MM.1S (cell line): ENCODE results near the gene MSI2.

Experiments used
- DNase-seq: peaks from one replicate; pipeline ENCODE4 v3.0.0-alpha.2; 2015
- H2AFZ ChIP-seq: fragments of 300-600 bp; sonication (generic); 2 replicates; pipeline ENCODE4 v1.6.0; 2016; ENCODE audit warnings: antibody characterized with exemption, low read length
- H3F3A ChIP-seq: fragments of 300-600 bp; sonication (generic); 2 replicates; pipeline ENCODE4 v1.6.1; 2016; ENCODE audit warnings: mild to moderate bottlenecking, antibody characterized with exemption, low read length, moderate library complexity, mixed read lengths; ENCODE audit not compliant: insufficient read depth
- H3K27ac ChIP-seq: fragments of 300-600 bp; sonication (generic); 2 replicates; pipeline ENCODE4 v1.5.1; 2016; ENCODE audit warnings: mild to moderate bottlenecking, low read length
- H3K27me3 ChIP-seq: fragments of 300-600 bp; sonication (generic); replicated peaks from 2 replicates; pipeline ENCODE4 v1.6.0; 2016; ENCODE audit warnings: low read length; ENCODE audit not compliant: insufficient read depth
- H3K36me3 ChIP-seq: fragments of 300-600 bp; sonication (generic); replicated peaks from 2 replicates; pipeline ENCODE4 v1.6.1; 2016; ENCODE audit warnings: mild to moderate bottlenecking, low read length, mixed read lengths; ENCODE audit not compliant: insufficient read depth
- H3K4me1 ChIP-seq: fragments of 300-600 bp; sonication (generic); 2 replicates; pipeline ENCODE4 v1.6.1; 2016; ENCODE audit warnings: low read length, mixed read lengths
- H3K4me2 ChIP-seq: fragments of 300-600 bp; sonication (generic); 2 replicates; pipeline ENCODE4 v1.6.0; 2016; ENCODE audit warnings: low read depth, low read length
- H3K4me3 ChIP-seq: fragments of 300-600 bp; sonication (generic); 2 replicates; pipeline ENCODE4 v1.5.1; 2016; ENCODE audit warnings: low read length, mixed read lengths
- H3K79me2 ChIP-seq: fragments of 300-600 bp; sonication (generic); 2 replicates; pipeline ENCODE4 v1.6.1; 2016; ENCODE audit warnings: mixed run types, low read length, mixed read lengths
- H3K9ac ChIP-seq: fragments of 300-600 bp; sonication (generic); 2 replicates; pipeline ENCODE4 v1.6.1; 2016; ENCODE audit warnings: low read length, mixed read lengths
- H3K9me2 ChIP-seq: fragments of 300-600 bp; sonication (generic); replicated peaks from 2 replicates; pipeline ENCODE4 v1.6.1; 2016; ENCODE audit warnings: mild to moderate bottlenecking, low read length, mixed read lengths; ENCODE audit not compliant: insufficient read depth
- H3K9me3 ChIP-seq: fragments of 300-600 bp; sonication (generic); replicated peaks from 2 replicates; pipeline ENCODE4 v1.6.1; 2016; ENCODE audit warnings: mild to moderate bottlenecking, low read length, mixed read lengths; ENCODE audit not compliant: insufficient read depth
- H4K20me1 ChIP-seq: fragments of 300-600 bp; sonication (generic); 2 replicates; pipeline ENCODE4 v1.6.1; 2016; ENCODE audit warnings: mild to moderate bottlenecking, low read length, moderate library complexity, mixed read lengths; ENCODE audit not compliant: insufficient read depth
- EZH2 ChIP-seq: fragments of 300-600 bp; sonication (generic); optimal IDR thresholded peaks from 2 replicates; pipeline ENCODE3; 2017; ENCODE audit warnings: low read depth, mild to moderate bottlenecking, antibody characterized with exemption, low read length, mixed read lengths
- EZH2phosphoT487 ChIP-seq: fragments of 300-600 bp; sonication (generic); IDR thresholded peaks from 2 replicates; pipeline ENCODE4 v1.6.1; 2018; ENCODE audit warnings: antibody characterized with exemption, low read length
- TF ChIP-seq, protein P1 (sequence below): fragments of 300-600 bp; sonication (generic); IDR thresholded peaks from 2 replicates; pipeline ENCODE4 v1.5.1; 2016; ENCODE audit warnings: antibody characterized with exemption, low read length, mixed read lengths

Gene MSI2

DNA sequence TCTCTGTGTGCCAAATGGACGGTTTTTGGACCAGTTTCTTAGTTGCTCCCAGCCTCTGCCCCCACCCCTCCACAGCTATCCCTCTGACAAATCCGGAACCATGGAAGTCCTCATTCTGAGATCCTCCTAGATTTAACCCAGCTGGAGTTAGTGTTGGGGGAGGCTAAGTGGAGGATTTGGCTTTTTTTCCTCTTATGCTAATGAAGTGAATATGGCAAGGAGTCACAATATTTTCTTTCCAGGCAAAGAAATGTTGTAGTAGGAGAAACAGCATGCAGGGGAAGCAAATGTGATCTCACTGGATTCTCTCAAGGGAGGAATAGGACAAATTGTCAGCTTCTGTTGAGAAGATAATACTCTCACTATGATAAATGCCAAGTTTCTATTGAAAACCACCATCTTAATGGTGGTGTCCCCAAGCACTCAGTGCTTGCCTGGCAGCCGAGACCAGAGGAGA, 159.5 kb downstream of the MSI2 start:
- no peaks in the 10 kb centered on the region for H3K36me3 ChIP-seq
- TF ChIP-seq, protein P1, sequence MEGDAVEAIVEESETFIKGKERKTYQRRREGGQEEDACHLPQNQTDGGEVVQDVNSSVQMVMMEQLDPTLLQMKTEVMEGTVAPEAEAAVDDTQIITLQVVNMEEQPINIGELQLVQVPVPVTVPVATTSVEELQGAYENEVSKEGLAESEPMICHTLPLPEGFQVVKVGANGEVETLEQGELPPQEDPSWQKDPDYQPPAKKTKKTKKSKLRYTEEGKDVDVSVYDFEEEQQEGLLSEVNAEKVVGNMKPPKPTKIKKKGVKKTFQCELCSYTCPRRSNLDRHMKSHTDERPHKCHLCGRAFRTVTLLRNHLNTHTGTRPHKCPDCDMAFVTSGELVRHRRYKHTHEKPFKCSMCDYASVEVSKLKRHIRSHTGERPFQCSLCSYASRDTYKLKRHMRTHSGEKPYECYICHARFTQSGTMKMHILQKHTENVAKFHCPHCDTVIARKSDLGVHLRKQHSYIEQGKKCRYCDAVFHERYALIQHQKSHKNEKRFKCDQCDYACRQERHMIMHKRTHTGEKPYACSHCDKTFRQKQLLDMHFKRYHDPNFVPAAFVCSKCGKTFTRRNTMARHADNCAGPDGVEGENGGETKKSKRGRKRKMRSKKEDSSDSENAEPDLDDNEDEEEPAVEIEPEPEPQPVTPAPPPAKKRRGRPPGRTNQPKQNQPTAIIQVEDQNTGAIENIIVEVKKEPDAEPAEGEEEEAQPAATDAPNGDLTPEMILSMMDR: no peak
- TF ChIP-seq EZH2phosphoT487 (no peak), EZH2 (no peak)

DNA sequence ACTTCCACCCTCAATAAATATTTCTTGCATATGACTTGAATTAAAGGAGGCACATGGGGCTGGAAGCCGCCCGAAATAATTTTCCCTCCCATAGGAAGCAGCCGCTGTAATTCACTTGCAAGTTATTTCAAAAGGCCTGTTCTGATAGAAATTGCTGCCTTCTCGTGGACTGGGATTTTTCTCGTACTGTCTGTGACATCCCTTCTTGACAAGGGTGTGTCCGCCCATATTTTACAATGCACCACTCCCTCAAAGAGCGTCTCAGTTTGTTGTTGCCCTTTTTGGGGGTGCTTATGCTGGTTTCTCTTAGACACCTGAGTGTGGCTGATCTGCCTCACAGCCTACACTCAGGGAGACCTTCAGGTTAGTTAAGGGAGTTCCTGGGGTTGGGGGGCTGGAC, 160.0 kb downstream of the MSI2 start:
- Histone ChIP-seq H3K9me2 (no peaks in the 10 kb centered on the region), H3K27me3 (no peaks in the 10 kb centered on the region), H3K36me3 (no peaks in the 10 kb centered on the region), H2AFZ (no peak overlapping the region), H3K4me1 (no peaks in the 10 kb centered on the region), H3K4me2 (no peak overlapping the region), H3K79me2 (peaks cover 75% of the 10 kb centered on the region), H3K4me3 (no peak overlapping the region), H3K27ac (no peak overlapping the region), H3F3A (no peaks in the 10 kb centered on the region), H3K9me3 (no peaks in the 10 kb centered on the region), H3K9ac (no peak overlapping the region), H4K20me1 (no peaks in the 10 kb centered on the region)
- DNase-seq: no peak
- TF ChIP-seq, protein P1: no peak
- TF ChIP-seq EZH2phosphoT487 (no peak), EZH2 (no peak)

More for the DNA sequence above, 159.5 kb downstream of the MSI2 start:
- no peak overlapping the region for H3K4me3 ChIP-seq
- no peaks in the 10 kb centered on the region for H4K20me1 ChIP-seq
- peaks cover 71% of the 10 kb centered on the region for H3K79me2 ChIP-seq
- no peaks in the 10 kb centered on the region for H3K27me3 ChIP-seq
- no peaks in the 10 kb centered on the region for H3K9me2 ChIP-seq
- H3K27ac ChIP-seq: no peak overlapping the region
- no peak overlapping the region for H3K9ac ChIP-seq
- H3F3A ChIP-seq: no peaks in the 10 kb centered on the region
- no peak for DNase-seq
- H3K9me3 ChIP-seq: no peaks in the 10 kb centered on the region
- H2AFZ ChIP-seq: no peak overlapping the region
- H3K4me1 ChIP-seq: no peaks in the 10 kb centered on the region
- H3K4me2 ChIP-seq: no peak overlapping the region

DNA sequence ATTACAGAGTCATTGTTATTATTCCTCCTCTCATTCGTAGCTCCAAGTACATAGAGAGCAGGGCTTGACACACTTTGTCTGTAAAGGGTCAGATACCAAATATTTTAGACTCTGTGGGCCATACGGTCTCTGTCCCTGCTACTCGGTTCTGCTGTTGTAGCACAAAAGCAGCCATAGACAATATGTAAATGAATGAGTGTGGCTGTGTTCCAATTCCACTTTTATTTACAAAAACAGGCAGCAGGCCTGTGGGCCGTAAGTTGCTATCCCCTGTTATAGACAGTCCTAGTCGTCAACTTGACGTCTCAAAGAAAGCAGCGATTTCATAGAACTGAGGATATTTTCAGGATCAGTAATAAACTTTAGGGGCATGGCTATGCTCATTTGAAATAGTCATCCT, 161.6 kb downstream of the MSI2 start:
- no peaks in the 10 kb centered on the region for H3K4me1 ChIP-seq
- H3K4me3 ChIP-seq: no peak overlapping the region
- no peaks in the 10 kb centered on the region for H3F3A ChIP-seq
- no peak for DNase-seq
- H3K36me3 ChIP-seq: no peaks in the 10 kb centered on the region
- H3K9me3 ChIP-seq: no peaks in the 10 kb centered on the region
- no peaks in the 10 kb centered on the region for H4K20me1 ChIP-seq
- no peak overlapping the region for H3K27ac ChIP-seq
- H3K79me2 ChIP-seq: peaks cover 82% of the 10 kb centered on the region
- no peak overlapping the region for H3K4me2 ChIP-seq
- H3K27me3 ChIP-seq: no peaks in the 10 kb centered on the region
- H3K9ac ChIP-seq: no peak overlapping the region
- H3K9me2 ChIP-seq: no peaks in the 10 kb centered on the region
- H2AFZ ChIP-seq: no peak overlapping the region
- no peak for TF ChIP-seq EZH2phosphoT487
- TF ChIP-seq, protein P1: no peak
- no peak for TF ChIP-seq EZH2
